Stimulated activated CD8-positive, alpha-beta memory T cell treated with anti-CD3 and anti-CD28 coated beads, Interleukin-7, amount 100 ng/mL, for 48 hours (primary cell): ENCODE measurements around the gene DPPA3.
"Not testable (repeated sequence)": the region's sequence is repeated elsewhere in the genome, so short reads cannot be mapped to it uniquely, and the experiment has no call there.

Experiments used
- DNase-seq, 2 donors: peaks; one replicate each; pipeline ENCODE4 v3.0.0-alpha.2; 2020; ENCODE audit warnings: low read depth in 1 of 2; ENCODE audit errors: extremely low read depth in 1 of 2

Gene DPPA3

GRCh38 chr12:7729746-7730145 lies 18.5 kb downstream of the DPPA3 start:
- no peak for DNase-seq

- DNase-seq = not testable (repeated sequence)
Observed at GRCh38 chr12:7730984-7731383, 19.8 kb downstream of the DPPA3 start.

- DNase-seq = no peak
Observed at GRCh38 chr12:7731486-7731885, 20.3 kb downstream of the DPPA3 start.

GRCh38 chr12:7732993-7733392 lies 21.8 kb downstream of the DPPA3 start:
- no peak for DNase-seq

GRCh38 chr12:7747246-7747645 lies 36.0 kb downstream of the DPPA3 start, which contains the start of gene CLEC4C:
Gene CLEC4C, minus strand, starts transcription at chr12:7747375. Its CDS starts 27 bp downstream, at chr12:7747348.
- DNase-seq = no peak

- DNase-seq = no peak
Observed at GRCh38 chr12:7748852-7749251, 37.6 kb downstream of the DPPA3 start.

- no peak for DNase-seq
Observed at GRCh38 chr12:7749442-7749841, 38.2 kb downstream of the DPPA3 start.

GRCh38 chr12:7750350-7750749 lies 39.1 kb downstream of the DPPA3 start:
- DNase-seq = no peak

- no peak for DNase-seq
Observed at GRCh38 chr12:7751394-7751793, 40.2 kb downstream of the DPPA3 start.

- DNase-seq = not testable (repeated sequence)
Observed at GRCh38 chr12:7751941-7752922, 41.0 kb downstream of the DPPA3 start.

- not testable (repeated sequence) for DNase-seq
Observed at GRCh38 chr12:7755668-7756067, 44.4 kb downstream of the DPPA3 start.

- no peak for DNase-seq
Observed at GRCh38 chr12:7756993-7757392, 45.8 kb downstream of the DPPA3 start.

GRCh38 chr12:7758766-7759140 lies 47.5 kb downstream of the DPPA3 start:
- no peak for DNase-seq
